Tibial nerve (tissue), 4 donors: Measurements from ENCODE around the gene B4GALNT1. TPM values are rescaled to one million over a fixed set of nuclear protein-coding genes. Genes with fewer than 3 reads are reported as not detected.

Source experiments
- DNase-seq, 2 donors: peaks; one replicate each; pipeline ENCODE4 v3.0.0-alpha.2; 2019; ENCODE audit warnings: low spot score in 2 of 2
- H3K27ac ChIP-seq, 4 donors: fragments of 200-600 bp; sonication (generic) in 3 of 4; one replicate each; pipeline ENCODE4 v1.5.1; 2017 to 2019; ENCODE audit warnings: mild to moderate bottlenecking in 1 of 4
- H3K27me3 ChIP-seq, 2 donors: fragments of 200-600 bp; sonication (generic) in 1 of 2; one replicate each; pipeline versions ENCODE4 v1.5.1 to v1.6.0; 2017 to 2019
- H3K36me3 ChIP-seq, 3 donors: fragments of 200-600 bp; sonication (generic); one replicate each; pipeline ENCODE4 v1.5.1; 2018 to 2019
- H3K4me1 ChIP-seq, 4 donors: fragments of 200-600 bp; sonication (generic) in 3 of 4; one replicate each; pipeline ENCODE4 v1.5.1; 2017 to 2019
- H3K4me3 ChIP-seq, 4 donors: fragments of 200-600 bp; sonication (generic) in 3 of 4; one replicate each; pipeline ENCODE4 v1.5.1; 2017 to 2019; ENCODE audit warnings: mild to moderate bottlenecking in 1 of 4, moderate library complexity in 1 of 4
- H3K9me3 ChIP-seq, 4 donors: fragments of 200-600 bp; sonication (generic) in 3 of 4; one replicate each; pipeline ENCODE4 v1.5.1; 2017 to 2019
- EP300 ChIP-seq, 2 donors: sonication (generic); formaldehyde crosslinking; IDR thresholded peaks; one replicate each; pipeline ENCODE4 v1.6.1; 2017; ENCODE audit warnings: antibody characterized with exemption in 2 of 2, mild to moderate bottlenecking in 1 of 2
- POLR2A ChIP-seq, 2 donors: fragments of 450-650 bp; IDR thresholded peaks; one replicate each; pipeline ENCODE4 v1.6.1; 2017; ENCODE audit warnings: antibody characterized with exemption in 2 of 2, mild to moderate bottlenecking in 2 of 2, moderate library complexity in 2 of 2
- WGBS, 2 donors: methylation state at CpG; one replicate each; pipeline ENCODE4 v1.1.5; 2018; 5-methylcytosine and 5-hydroxymethylcytosine counted together
- total RNA-seq, 4 donors: library from RNA; depleted of rRNA; stranded (reverse); fragments of >200 nt; gene quantifications; one replicate each; pipeline ENCODE4 v1.1.0, GENCODE V29; 2016
- TF ChIP-seq, protein P1 (sequence below), 5 experiments: fragments of 200-600 bp in 3 of 5; fragments of 450-650 bp in 2 of 5; sonication (generic) in 3 of 5; IDR thresholded peaks; one replicate each; pipeline ENCODE4 v1.5.1; 2016 to 2019; ENCODE audit warnings: antibody characterized with exemption in 5 of 5, mild to moderate bottlenecking in 3 of 5, moderate library complexity in 2 of 5

The B4GALNT1 gene
- total RNA-seq, 4 donors from 2014 or later = 14.5 to 43.8 (median 16.8) TPM

- 80 to 83% methylated on average over 9 of the region's 9 CpGs for WGBS, 2 donors
- H3K9me3 ChIP-seq = no peaks in the 10 kb centered on the region
- DNase-seq = no peak
- no peak overlapping the region for H3K4me3 ChIP-seq
- no peak overlapping the region for H3K27ac ChIP-seq
- TF ChIP-seq POLR2A (IDR thresholded peaks at IDR 0.05) = no peak
- TF ChIP-seq, protein P1, sequence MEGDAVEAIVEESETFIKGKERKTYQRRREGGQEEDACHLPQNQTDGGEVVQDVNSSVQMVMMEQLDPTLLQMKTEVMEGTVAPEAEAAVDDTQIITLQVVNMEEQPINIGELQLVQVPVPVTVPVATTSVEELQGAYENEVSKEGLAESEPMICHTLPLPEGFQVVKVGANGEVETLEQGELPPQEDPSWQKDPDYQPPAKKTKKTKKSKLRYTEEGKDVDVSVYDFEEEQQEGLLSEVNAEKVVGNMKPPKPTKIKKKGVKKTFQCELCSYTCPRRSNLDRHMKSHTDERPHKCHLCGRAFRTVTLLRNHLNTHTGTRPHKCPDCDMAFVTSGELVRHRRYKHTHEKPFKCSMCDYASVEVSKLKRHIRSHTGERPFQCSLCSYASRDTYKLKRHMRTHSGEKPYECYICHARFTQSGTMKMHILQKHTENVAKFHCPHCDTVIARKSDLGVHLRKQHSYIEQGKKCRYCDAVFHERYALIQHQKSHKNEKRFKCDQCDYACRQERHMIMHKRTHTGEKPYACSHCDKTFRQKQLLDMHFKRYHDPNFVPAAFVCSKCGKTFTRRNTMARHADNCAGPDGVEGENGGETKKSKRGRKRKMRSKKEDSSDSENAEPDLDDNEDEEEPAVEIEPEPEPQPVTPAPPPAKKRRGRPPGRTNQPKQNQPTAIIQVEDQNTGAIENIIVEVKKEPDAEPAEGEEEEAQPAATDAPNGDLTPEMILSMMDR (IDR thresholded peaks at IDR 0.05) = no peak
- TF ChIP-seq EP300 (IDR thresholded peaks at IDR 0.05) = no peak
- H3K27me3 ChIP-seq = no peaks in the 10 kb centered on the region
- H3K4me1 ChIP-seq = no peaks in the 10 kb centered on the region
- no peaks in the 10 kb centered on the region for H3K36me3 ChIP-seq
Observed at GRCh38 chr12:57576613-57577160, 56.3 kb downstream of the B4GALNT1 start.

Other genes with a start within 250 kb of the B4GALNT1 start
- 10 to 100 TPM; 31.0 to 51.9 (median 41.6) TPM for gene R3HDM2, start 202.2 kb downstream of the B4GALNT1 start, total RNA-seq
- not detected for gene INHBC, start 198.4 kb downstream of the B4GALNT1 start, total RNA-seq
- not detected for gene INHBE, start 177.9 kb downstream of the B4GALNT1 start, total RNA-seq
- 10 to 100 TPM; 16.2 to 61.0 (median 38.7) TPM for gene GLI1, start 173.4 kb downstream of the B4GALNT1 start, total RNA-seq
- gene ARHGAP9, start 153.3 kb downstream of the B4GALNT1 start, total RNA-seq = 10 to 100 TPM in 2 of 4 donors, 1 to 10 TPM in 2; 5.2 to 40.5 (median 11.6) TPM
- 100 to 1,000 TPM in 1 of 4 donors, 10 to 100 TPM in 3; 53.5 to 101 (median 74.2) TPM for gene MARS1, start 145.1 kb downstream of the B4GALNT1 start, total RNA-seq
- 10 to 100 TPM; 35.2 to 49.2 (median 42.1) TPM for gene DDIT3, start 112.7 kb downstream of the B4GALNT1 start, total RNA-seq
- gene MBD6, start 110.4 kb downstream of the B4GALNT1 start, total RNA-seq = 10 to 100 TPM; 23.0 to 49.2 (median 40.9) TPM
- gene DCTN2, start 86.0 kb downstream of the B4GALNT1 start, total RNA-seq = 100 to 1,000 TPM in 3 of 4 donors, 10 to 100 TPM in 1; 92.9 to 138 (median 130) TPM
- gene KIF5A, start 83.2 kb downstream of the B4GALNT1 start, total RNA-seq = 1 to 10 TPM; 1.9 to 4.8 (median 2.9) TPM
- 10 to 100 TPM; 29.5 to 67.7 (median 35.9) TPM for gene PIP4K2C, start 42.0 kb downstream of the B4GALNT1 start, total RNA-seq
- gene DTX3, start 28.4 kb downstream of the B4GALNT1 start, total RNA-seq = 10 to 100 TPM; 19.0 to 33.1 (median 28.1) TPM
- 10 to 100 TPM; 31.2 to 91.2 (median 48.8) TPM for gene ARHGEF25, start 21.8 kb downstream of the B4GALNT1 start, total RNA-seq
- 100 to 1,000 TPM; 185 to 288 (median 224) TPM for gene OS9, start 60.9 kb upstream of the B4GALNT1 start, total RNA-seq
- gene AGAP2, start 105.5 kb upstream of the B4GALNT1 start, total RNA-seq = 1 to 10 TPM; 1.1 to 5.7 (median 2.5) TPM
- 100 to 1,000 TPM in 1 of 4 donors, 10 to 100 TPM in 3; 47.1 to 115 (median 80.1) TPM for gene TSPAN31, start 111.8 kb upstream of the B4GALNT1 start, total RNA-seq
- gene CDK4, start 119.1 kb upstream of the B4GALNT1 start, total RNA-seq = 100 to 1,000 TPM in 2 of 4 donors, 10 to 100 TPM in 2; 79.1 to 156 (median 99.0) TPM
- gene MARCHF9, start 121.9 kb upstream of the B4GALNT1 start, total RNA-seq = 10 to 100 TPM in 2 of 4 donors, 1 to 10 TPM in 2; 4.2 to 19.8 (median 10.4) TPM
- 1 to 10 TPM in 1 of 4 donors, not detected in 3; 3.0 TPM for gene CYP27B1, start 133.9 kb upstream of the B4GALNT1 start, total RNA-seq
- 10 to 100 TPM in 2 of 4 donors, 1 to 10 TPM in 2; 6.5 to 17.7 (median 10.1) TPM for gene METTL1, start 138.9 kb upstream of the B4GALNT1 start, total RNA-seq
- 10 to 100 TPM in 2 of 4 donors, 1 to 10 TPM in 2; 8.0 to 16.3 (median 9.6) TPM for gene EEF1AKMT3, start 139.4 kb upstream of the B4GALNT1 start, total RNA-seq
- 10 to 100 TPM; 13.5 to 23.2 (median 22.4) TPM for gene TSFM, start 149.6 kb upstream of the B4GALNT1 start, total RNA-seq
- 1 to 10 TPM; 2.3 to 4.2 (median 3.3) TPM for gene AVIL, start 185.5 kb upstream of the B4GALNT1 start, total RNA-seq
- 100 to 1,000 TPM; 117 to 141 (median 123) TPM for gene CTDSP2, start 213.5 kb upstream of the B4GALNT1 start, total RNA-seq